HG02623 (cell line): ENCODE data around the gene RAC3.

Experiments
- ATAC-seq: cut with Tn5 transposase; IDR thresholded peaks from one replicate; pipeline ENCODE4 v1.9.1; 2021; ENCODE audit warnings: moderate library complexity; ENCODE audit not compliant: unreplicated experiment

RAC3 gene

DNA sequence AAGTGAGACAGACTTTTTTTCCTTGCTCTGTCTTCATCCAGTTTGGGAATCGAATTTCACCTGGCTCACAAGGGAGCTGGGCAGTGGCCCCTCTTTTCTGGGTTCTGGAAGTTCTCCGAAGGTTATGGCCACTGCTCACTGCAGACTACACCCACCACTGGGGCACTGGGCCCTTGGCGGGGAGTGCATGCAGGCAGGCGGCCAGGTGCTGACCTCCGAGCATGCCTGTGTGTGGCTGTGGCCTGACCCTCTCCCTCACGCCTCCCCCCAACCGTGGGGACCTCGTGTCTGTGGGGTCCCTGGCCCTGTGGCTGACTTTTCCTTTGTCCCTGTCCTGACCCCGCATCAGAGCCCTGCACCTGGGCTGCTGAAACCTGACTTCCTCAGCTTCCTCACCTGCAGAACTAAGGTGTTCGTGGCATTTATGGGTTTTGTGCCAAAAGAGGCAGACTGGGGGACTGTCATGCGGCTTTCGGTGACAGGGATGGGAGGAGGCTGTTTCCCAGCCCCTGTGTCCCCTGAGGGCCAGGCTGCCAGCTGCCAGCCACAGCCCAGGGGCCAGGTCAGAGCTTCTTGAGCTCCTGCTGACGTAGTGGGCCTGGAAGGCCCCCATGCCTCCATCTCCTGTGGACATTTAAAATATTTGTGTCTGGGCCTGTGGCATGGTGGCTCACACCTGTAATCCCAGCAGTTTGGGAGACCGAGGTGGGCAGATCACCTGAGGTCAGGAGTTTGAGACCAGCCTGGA is 32.6 kb upstream of the RAC3 start:
- ATAC-seq = no peak

DNA sequence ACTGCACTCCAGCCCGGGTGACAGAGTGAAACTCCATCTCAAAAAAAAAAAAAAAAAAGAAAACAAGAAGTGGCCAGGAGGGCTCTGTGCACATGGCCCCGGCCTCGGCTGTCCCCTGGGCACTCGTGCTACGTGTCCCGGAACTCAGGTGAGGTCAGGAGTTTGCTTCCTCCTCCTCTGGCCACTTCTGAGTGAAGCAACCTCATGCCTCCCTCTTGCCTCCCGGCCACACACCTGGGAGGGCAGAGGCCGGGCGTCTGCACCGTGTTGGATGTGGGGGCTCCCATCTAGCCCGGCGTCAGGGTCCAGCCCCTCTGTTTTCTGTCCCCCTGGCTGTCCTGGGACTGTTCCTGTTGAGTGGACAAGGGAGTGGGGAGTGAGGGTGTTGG is 31.9 kb upstream of the RAC3 start:
- no peak for ATAC-seq

DNA sequence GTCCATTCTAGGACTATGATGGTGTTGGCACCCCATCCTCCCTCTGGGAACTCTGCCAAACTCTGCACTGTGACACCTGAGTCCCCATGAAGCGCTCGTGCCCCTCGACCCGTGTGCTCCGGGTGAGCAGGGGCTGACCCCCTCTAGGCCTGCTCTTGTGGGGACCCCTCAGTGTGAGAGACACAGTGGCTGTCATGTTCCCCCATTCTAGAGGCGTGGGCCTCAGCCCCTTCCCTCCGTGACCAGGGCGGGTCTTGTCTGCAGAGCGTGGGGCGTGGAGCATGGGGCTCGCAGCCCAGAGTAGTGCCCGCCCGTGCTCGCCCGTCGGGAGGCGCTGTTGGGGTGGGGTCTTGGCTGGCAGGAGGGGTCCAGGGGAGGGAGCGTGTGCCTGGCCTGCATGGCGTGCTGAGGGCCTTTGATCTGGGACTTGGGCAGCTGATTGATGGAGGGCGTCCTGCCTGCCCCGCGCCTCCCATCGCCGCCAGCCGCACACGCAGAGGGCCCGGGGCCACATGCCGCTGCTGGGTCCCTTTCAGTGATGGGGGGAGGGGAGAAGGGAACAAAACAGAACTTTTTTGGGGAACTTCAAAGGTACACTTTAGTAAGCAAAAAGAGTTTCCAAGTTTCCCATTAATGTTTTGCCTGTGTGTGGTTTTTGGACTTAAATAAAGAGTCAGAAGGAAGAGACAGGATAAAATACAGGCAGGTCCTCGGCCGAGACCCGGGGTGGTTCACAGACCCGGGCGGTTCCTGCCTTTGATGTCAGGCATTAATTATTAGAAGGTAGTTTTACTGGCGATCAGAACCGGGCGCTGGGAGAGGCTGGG is 31.3 kb upstream of the RAC3 start:
- ATAC-seq = no peak

DNA sequence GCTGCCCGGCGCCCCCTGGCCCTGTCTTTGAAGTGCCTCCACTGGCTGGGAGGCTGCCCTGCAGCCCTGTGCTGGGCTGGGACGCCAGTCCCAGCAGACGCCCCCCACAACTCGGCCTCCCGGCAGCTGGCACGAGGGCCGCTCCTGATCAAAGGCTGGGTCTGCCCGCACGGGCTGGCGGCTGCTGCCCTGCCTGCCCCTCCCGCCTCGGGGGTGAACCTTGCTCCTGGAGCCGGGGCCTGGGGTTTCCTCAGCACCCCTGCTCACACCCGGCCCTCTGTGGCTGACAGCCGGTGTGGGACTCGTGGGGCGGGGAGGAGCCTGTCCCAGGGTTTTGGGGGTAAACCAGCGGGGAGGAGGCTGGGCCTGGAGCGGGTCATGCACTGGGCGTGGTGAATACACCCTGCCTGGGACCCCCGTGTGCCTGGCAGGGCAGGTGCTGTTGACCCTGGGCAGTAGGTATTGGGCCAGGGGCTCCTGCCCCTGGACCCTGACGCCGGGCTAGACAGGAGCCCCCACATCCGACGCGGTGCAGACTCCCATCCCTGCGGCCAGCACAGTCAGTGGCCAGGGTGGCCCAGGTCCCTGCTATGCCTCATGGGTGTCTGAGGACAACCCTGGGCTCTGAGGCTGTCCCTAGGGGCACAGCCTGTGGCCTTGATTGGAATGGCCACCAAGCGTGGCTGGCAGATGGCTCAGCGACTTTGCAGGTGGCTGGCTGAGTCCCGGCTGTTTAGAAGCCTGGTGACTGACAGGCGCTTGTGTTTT is 30.5 kb upstream of the RAC3 start:
- no peak for ATAC-seq

DNA sequence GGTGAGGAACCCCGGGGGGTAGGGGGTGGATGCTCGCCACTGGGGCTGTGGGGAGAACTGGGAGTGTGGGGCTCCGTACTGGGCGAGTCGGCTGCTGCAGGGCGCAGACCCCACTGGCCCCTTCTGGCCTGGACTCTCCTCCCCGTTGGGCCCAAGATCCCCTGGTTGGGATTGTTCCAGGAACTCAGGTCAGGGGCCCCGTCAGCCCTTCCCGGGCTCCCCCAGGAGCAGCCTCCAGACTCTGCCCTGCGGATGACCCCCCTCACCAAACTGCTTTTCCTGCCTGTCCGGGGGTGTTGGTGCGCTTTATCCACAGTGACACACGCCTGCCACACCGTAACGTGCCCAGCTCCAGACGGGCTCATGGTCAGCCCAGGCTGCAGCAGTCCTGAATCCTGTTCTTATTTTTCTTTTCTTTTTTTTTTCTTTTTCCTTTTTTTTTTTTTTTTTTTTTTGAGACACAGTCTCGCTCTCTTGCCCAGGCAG is 29.9 kb upstream of the RAC3 start:
- ATAC-seq = no peak

DNA sequence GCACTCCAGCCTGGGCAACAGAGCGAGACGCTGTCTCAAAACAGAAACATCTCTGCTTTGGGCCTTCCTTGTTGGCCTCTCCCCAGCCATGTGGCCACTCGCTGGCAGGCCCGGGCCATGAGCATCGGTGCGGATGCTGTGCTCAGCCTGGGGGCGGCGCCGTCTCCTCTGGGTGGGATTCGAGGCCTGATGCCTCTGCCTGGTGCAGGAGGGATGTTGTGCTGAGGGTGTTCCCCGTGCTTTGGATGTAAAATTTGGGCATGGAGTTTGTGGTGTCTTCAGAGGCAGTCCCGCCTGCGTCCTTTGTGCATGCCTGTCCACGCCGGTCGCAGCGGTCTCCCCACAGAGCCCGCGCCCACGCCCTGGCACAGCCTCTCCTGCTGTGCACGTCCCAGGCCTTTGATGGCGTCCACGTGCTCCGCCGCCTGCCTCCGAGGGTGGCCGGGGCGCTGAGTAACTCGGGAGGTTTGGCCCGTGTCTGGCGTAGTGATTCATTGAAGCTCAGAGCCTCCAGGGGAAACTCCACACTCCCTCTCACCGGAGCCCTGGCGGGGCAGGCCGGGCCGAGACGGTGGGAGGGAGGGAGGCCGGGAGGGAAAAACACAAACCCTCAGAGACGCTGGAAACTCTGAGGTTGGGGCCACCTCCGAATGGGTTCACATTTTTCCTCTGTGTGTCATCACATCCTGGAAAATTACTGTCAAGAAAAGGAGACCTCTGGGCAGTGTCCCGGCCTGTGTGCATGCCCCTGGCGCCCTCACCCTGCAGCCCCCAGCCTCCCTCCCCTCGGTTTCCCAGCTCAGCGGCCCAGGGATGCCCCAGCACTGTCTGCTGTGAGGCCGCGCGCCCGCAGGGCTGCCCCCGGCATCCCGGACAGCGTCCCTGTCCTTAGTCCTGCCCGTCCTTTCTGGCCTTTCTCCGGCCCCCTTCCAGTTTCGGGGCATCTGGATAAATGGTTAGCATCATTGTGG is 27.8 kb upstream of the RAC3 start:
- no peak for ATAC-seq

DNA sequence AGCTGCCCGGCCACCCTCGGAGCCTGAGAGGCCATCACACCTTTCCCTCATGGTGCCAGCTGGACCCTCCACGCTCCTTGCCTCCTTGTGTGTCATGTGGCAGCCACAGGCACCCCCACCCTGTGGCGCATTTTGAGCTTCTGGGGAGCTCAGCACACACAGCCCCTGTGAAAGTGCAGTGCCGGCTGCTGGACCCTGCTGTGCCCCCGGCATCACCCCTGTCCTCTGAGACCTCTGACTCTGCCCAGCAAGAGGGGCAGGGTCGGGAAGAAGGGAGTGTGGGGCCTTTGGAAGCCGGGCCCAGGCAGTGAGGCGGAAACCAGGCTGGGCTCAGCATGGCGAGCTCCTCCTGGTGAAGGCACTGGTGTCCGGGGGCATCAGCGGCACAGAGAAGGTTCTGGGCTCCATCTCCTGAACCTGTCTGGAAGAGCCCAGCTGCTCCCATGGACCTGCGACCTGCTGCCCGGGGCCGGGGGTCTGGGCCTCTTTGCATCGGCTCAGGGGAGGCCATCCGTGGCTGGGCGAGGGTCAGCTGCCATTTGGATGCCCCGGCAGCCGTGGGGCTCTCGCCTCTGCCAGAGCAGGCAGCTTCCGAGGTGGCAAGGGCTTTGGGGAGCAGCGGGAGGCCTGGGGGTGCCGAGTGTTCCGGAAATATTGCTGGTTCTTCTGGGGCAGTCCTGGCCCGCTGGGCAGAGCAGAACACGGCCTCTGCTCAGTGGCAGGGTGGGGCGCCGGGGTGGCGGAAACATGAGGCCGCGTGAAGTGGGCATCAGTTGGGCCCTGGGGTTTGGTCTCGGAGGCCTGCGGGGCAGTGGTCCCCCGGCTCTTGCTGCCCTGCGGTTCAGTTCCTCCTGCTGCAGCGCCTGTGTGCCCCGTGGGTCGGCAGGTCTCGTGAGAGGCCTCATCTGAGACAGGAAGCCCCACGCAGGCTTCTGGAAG is 26.7 kb upstream of the RAC3 start:
- ATAC-seq = no peak

DNA sequence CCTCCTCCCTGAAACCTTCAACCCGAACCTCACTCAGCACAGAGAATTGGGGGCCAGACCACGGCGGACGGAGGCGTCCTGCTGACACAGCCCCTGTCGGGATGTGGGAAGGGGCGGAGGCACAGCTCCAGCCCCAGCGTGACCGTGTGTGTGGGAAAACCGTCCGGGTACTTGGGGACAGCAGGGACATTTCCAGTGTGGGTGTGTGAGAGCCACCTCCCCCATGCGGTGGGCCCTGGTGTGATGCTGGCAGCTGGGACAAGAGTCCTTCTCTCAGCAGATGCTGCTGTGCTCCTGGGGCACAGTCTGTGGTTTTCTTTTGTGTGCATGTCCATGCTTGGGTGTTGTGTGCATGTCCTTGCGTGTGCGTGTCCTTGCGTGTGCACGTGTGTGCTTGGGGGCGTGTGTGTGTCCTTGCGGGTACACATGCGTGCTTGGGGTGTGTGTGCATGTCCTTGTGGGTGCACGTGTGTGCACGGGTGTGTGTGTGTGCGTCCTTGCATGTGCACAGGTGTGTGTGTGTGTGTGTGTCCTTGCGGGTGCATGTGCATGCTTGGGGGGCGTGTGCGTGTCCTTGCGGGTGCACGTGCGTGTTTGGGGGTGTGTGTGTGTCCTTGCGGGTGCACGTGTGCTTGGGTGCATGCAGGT is 25.7 kb upstream of the RAC3 start:
- ATAC-seq = no peak

DNA sequence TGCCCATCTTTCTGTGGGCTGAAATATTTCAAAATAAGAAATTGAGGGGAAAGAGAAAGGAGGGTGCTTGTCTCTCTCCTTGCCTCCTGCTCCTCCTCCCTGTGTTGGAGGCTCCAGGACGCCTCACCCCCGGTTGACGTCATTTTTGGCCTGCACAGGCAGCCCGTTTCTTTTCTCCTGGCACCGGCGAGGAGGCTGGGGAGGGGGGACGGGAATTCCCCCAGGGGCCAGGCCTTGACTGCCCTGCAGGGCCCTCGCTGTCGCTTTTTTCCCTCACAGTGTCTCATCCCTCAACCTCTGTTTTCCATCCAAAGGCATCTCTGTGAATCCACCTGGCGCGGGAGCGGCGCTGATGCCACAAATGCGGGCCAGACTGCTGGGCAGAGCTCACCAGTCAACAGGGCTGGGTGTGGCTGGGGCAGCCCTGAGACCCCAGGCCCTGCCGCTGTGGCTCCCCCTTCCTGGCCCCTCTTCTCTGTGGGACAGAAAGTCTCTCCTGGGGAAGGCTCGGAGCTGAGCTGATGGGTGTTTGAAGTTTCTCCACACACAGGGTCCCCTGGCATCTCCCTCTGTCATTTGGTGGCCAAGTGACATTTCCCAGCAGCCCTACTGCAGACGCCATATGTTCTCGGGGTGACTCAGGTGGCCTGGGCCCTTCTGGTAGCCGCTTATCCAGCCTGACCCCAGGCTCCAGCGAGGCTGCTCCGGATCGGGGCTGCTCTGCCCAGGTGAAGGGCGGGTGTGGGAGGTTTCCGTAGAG is 24.8 kb upstream of the RAC3 start:
- ATAC-seq = no peak

DNA sequence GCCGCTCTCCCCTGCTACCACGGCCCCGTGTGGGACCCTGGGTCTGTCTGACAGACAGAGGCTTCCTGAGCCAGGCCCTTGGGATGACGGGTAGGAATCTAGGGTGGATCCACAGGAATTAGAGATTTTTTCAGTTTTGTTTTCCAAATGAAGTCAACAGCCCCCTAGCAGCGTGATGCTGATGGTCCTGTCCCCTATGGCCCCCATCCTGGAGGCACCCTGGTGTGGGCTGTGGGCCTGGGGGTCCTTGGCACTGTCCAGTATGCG is 24.3 kb upstream of the RAC3 start:
- ATAC-seq = no peak

DNA sequence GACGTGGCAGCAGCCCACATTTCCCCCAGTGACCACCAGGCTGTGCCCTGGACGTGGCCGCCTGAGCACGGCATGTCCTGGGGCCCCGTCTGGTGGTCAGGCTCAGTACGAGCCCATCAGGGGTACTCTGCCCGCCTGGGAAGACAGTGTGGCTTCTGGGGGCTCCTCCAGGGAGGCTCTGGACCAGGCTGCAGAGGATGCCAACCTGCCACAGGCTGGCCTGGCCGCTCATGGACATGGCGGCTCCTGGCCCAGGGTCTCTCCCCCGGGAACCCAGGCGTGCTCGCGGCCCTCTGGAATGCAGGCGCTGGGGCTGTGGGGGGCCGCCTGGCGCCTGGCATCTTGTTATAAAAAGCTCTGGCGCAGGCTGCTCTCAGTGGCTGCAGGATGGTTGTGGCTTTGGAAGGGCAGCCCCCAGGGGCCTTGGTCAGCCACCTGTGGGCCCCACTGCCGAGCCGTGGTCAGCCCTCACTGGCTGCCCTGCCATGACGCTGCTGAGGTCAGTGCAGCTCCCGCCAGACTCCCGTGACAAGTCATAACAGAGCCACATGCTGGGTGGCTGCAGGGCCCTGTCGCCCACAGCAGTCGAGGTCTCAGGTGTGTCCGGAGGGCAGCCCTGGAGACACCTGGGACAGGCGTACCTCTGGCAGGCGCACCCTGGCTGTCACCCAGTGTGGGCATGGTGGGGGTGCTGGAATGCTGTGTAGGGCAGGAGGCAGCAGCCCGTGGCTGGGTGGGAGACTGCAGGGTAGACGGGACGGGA is 23.8 kb upstream of the RAC3 start:
- no peak for ATAC-seq

DNA sequence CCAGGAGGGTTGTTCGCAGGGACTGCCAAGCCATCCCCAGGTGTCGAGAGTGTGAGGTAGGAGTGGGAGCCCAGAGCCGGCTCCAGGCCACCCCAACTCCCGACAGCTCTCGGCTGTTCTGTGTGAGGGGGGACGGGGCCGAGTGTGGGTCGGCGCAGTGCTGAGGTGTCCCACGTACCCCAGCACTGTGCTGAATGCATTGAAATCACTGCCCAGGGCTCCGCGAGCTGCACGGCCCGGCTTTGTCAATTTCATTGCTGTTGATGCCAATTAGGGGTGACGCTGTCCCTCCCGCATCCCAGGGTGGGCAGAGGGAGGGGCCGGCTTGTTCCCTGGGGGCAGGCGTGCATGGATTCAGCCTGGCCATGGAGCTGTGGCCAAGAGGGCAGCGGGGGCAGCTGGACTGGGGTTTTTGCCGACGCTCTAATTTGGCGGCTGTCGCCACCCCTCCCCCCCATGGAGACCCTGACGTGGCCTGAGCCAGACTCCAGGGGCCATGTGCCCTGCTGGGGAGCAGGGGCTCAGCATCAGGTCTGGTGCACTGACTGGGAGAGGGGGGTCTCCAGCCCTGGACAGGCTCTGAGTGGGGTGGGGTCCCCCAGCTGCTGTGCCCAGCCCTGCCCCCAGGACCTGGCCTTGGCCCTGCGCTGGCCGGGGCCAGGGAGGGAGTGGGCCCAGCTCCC is 23.1 kb upstream of the RAC3 start:
- ATAC-seq = no peak

DNA sequence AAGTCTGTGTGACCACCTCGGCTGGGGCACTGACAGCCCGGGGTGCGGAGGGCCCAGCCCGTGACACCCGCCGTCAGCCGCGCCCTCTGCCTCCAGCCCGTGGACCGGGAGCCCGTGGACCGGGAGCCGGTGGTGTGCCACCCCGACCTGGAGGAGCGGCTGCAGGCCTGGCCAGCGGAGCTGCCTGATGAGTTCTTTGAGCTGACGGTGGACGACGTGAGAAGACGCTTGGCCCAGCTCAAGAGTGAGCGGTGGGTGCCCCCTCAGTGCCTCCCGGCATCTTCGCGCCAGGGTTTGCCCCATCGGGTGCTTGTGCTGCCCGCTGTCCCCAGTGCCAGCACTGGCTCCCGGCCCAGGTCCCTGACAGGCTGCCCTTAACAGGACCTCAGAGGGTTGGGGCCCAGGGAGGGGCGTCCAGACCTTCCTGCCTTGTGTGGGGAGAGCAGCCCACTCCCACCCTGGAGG is 22.5 kb upstream of the RAC3 start:
- ATAC-seq = no peak

DNA sequence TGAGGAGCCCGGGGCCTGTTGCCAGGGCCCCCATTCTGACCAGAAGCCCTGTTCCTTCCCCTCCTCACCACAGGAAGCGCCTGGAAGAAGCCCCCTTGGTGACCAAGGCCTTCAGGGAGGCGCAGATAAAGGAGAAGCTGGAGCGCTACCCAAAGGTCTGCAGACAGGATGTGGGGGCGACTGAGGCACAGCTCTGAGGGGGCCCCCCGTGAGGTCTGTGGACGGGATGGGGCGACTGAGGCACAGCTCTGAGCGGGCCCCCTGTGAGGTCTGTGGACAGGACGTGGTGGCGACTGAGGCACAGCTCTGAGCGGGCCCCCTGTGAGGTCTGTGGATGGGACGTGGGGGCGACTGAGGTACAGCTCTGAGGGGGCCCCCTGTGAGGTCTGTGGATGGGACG is 22.1 kb upstream of the RAC3 start:
- no peak for ATAC-seq

DNA sequence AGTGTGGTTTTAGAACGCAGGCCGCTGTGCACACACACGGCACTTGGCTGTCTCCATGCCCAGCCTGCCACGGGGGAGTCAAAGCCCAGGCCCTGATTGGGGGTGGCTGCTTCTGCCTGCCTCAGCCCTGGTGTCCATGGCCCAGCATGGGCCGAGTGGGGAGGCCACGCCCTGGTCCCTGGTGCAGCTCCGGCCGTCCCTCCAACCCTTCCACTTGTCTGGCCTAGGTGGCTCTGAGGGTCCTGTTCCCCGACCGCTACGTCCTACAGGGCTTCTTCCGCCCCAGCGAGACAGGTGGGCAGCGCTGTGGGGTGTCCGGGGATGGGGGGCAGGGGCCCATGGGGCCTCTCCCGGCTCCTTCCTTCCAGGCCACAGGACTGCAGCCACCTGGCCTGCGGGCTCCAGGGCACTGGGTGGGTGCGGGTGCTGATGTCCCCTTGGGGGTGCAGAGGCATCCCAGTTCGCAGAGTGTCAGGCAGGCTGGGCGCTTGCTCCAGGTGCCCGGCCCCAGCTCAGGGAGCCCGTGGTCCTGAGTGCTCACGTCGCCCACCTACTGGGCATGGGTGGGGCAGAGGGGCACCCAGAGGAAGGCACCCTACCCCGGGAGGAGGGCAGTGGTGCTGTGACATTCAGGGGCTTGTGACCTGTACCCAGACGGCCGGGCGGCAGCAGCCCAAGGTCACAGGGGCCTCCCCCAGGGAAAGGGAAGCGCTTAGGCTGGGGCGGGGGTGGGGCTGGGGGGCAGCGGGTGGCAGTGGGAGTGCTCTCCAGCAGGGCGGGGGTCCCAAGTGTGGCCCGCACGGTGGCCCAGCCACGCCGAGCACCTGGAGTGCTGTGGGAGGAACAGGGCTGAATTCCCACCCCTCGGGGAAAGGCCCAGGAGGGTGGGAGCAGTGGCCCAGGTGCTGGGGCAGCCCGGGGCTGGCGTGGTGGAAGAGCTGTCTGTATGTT is 20.6 kb upstream of the RAC3 start:
- ATAC-seq = no peak
